Left ventricle myocardium inferior (tissue), 1 donor: ENCODE measurements around the gene ALDH2. TPM values are rescaled to one million over a fixed set of nuclear protein-coding genes. Genes with fewer than 3 reads are reported as not detected.
A peak's percentile ranks its signal among the peaks of the same experiment; 100 is the strongest.
"Not testable (repeated sequence)": the region's sequence is repeated elsewhere in the genome, so short reads cannot be mapped to it uniquely, and the experiment has no call there.

Experiments used
- DNase-seq: peaks from one replicate; pipeline ENCODE4 v3.0.0-alpha.2; 2020
- H3K27ac ChIP-seq: fragments of 200-600 bp; replicated peaks from 2 replicates; pipeline ENCODE4 v1.8.0; 2021
- H3K27me3 ChIP-seq: fragments of 200-600 bp; 2 replicates; pipeline ENCODE4 v1.8.0; 2021; ENCODE audit warnings: low read depth
- H3K36me3 ChIP-seq: fragments of 200-600 bp; 2 replicates; pipeline ENCODE4 v1.8.0; 2021
- H3K4me1 ChIP-seq: fragments of 200-600 bp; 2 replicates; pipeline ENCODE4 v1.8.0; 2021
- H3K4me3 ChIP-seq: fragments of 200-600 bp; 2 replicates; pipeline ENCODE4 v1.8.0; 2021; ENCODE audit warnings: mild to moderate bottlenecking, moderate library complexity
- H3K9me3 ChIP-seq: fragments of 200-600 bp; replicated peaks from 2 replicates; pipeline ENCODE4 v1.8.0; 2021
- CTCF ChIP-seq: fragments of 200-600 bp; IDR thresholded peaks from 2 replicates; pipeline ENCODE4 v1.8.0; 2021; ENCODE audit warnings: antibody characterized with exemption, mild to moderate bottlenecking, borderline replicate concordance
- intact Hi-C: fragments of 100-400 bp; cut with micrococcal nuclease; formaldehyde crosslinking; loops from one replicate; pipeline ENCODE4 v1.11.0; 2022
- total RNA-seq: library from RNA; stranded (reverse); fragmentation: NEBNext Ultra II Directional; extraction: Animal tissue kit (Norgen Biotek cat#: 25700); gene quantifications from one replicate; pipeline ENCODE4 v1.2.1, GENCODE V29; 2021
- donor health status: DM: no; HTN: yes; CAD: no; lungs with severe emphysema.

ALDH2 gene
- total RNA-seq, 1 donor from 2014 or later = 381 TPM

GRCh38 chr12:111732786-111733185 is 33.9 kb upstream of the ALDH2 start:
- Histone ChIP-seq H3K4me1 (no peaks in the 10 kb centered on the region), H3K36me3 (peaks cover 91% of the 10 kb centered on the region), H3K27ac (no peak overlapping the region), H3K9me3 (no peaks in the 10 kb centered on the region), H3K4me3 (no peak overlapping the region), H3K27me3 (no peaks in the 10 kb centered on the region)
- no peak for TF ChIP-seq CTCF
- DNase-seq = no peak
- intact Hi-C loops = no loop called here

DNA sequence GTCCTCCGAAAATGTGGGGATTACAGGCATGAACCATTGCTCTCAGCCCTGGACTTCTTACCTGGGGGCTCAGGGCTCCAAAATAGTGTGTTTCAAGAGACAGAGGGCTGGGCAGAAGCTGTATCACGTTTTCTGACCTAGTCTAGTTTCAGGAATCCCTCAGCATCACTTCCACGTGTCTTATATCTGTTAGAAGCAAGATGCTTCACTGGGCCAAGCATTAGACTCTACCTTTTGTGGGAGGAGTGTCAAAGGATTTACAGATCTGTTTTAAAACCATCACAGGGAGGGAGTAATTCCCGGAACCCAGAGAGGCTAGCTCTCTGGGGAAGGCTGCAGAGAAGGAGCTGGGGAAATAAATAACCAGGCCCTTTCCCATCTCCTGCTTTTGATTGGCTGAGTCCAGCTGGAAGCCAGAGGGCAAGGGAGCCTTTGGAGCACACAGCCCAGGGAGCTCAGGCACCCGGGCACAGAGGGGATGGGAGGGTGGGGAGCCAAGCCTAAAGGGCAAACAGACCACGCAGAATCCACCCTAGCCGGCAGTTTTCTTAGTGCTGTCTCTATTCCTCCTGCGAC is 33.3 kb upstream of the ALDH2 start:
- Histone ChIP-seq H3K4me1 (no peaks in the 10 kb centered on the region), H3K9me3 (no peaks in the 10 kb centered on the region), H3K36me3 (peaks cover 93% of the 10 kb centered on the region), H3K27ac (no peak overlapping the region), H3K4me3 (no peak overlapping the region), H3K27me3 (no peaks in the 10 kb centered on the region)
- intact Hi-C loops = no loop called here
- TF ChIP-seq CTCF = no peak
- no peak for DNase-seq

DNA sequence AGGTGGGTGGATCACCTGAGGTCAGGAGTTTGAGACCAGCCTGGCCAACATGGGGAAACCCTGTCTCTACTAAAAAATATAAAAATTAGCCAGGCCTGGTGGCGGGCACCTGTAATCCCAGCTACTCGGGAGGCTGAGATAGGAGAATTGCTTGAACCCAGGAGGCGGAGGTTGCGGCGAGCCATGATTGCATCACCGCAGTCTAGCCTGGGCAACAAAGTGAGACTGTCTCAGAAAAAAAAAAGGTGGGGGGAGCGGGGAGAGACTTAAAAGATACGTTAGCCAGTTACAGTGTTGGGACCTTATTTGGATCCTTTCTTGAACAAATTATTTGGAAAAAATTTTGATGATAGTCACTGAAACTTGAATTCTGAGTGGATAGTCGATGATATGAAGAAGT is 27.2 kb upstream of the ALDH2 start:
- H3K4me3 ChIP-seq, H3K9me3 ChIP-seq, H3K27ac ChIP-seq, intact Hi-C loops, DNase-seq, H3K27me3 ChIP-seq: not testable (repeated sequence)
- peaks cover 51% of the 10 kb centered on the region for H3K36me3 ChIP-seq
- H3K4me1 ChIP-seq = peaks cover 15% of the 10 kb centered on the region

- DNase-seq = no peak
- no peak for TF ChIP-seq CTCF
- Histone ChIP-seq H3K4me3 (no peak overlapping the region), H3K36me3 (peaks cover 54% of the 10 kb centered on the region), H3K9me3 (no peaks in the 10 kb centered on the region), H3K27me3 (no peaks in the 10 kb centered on the region), H3K27ac (peak overlapping the region; percentile 43), H3K4me1 (peaks cover 15% of the 10 kb centered on the region)
- intact Hi-C loops = no loop called here
These were observed 25.4 kb upstream of the ALDH2 start for GRCh38 chr12:111741235-111741812.

GRCh38 chr12:111745211-111745610 is 21.5 kb upstream of the ALDH2 start:
- TF ChIP-seq CTCF = no peak
- intact Hi-C loops = no loop called here
- DNase-seq = no peak

GRCh38 chr12:111747333-111747732 is 19.4 kb upstream of the ALDH2 start:
- peaks cover 28% of the 10 kb centered on the region for H3K4me1 ChIP-seq
- intact Hi-C loops = no loop called here
- H3K36me3 ChIP-seq = peaks cover 66% of the 10 kb centered on the region
- no peaks in the 10 kb centered on the region for H3K9me3 ChIP-seq
- peak overlapping the region; percentile 40 for H3K27ac ChIP-seq
- no peak for DNase-seq
- no peaks in the 10 kb centered on the region for H3K27me3 ChIP-seq
- H3K4me3 ChIP-seq = no peak overlapping the region
- no peak for TF ChIP-seq CTCF

More at GRCh38 chr12:111745211-111745610, 21.5 kb upstream of the ALDH2 start:
- Histone ChIP-seq H3K4me1 (peaks cover 43% of the 10 kb centered on the region), H3K9me3 (no peaks in the 10 kb centered on the region), H3K27me3 (no peaks in the 10 kb centered on the region), H3K36me3 (peaks cover 56% of the 10 kb centered on the region), H3K4me3 (no peak overlapping the region), H3K27ac (no peak overlapping the region)
